Epithelial cell of esophagus (primary cell): ENCODE results near the gene ANAPC5.
"Not testable (repeated sequence)": the region's sequence is repeated elsewhere in the genome, so short reads cannot be mapped to it uniquely, and the experiment has no call there.

Source experiments
- DNase-seq: peaks from one replicate; pipeline ENCODE4 v3.0.0; 2010; ENCODE audit warnings: low read depth
- H3K4me3 ChIP-seq: 2 replicates; pipeline ENCODE4 v1.5.1; 2011; ENCODE audit warnings: mild to moderate bottlenecking, low read length, control low read depth
- CTCF ChIP-seq: IDR thresholded peaks from 2 replicates; pipeline ENCODE4 v1.5.1; 2011; ENCODE audit warnings: low read depth, mild to moderate bottlenecking, low read length, control low read depth, inconsistent platforms; ENCODE audit not compliant: insufficient read depth; ENCODE audit errors: missing control alignments

ANAPC5 gene

GRCh38 chr12:121328620-121329019, 23.6 kb downstream of the ANAPC5 start:
- no peak overlapping the region for H3K4me3 ChIP-seq
- DNase-seq, result no peak
- no peak for TF ChIP-seq CTCF

- no peak for TF ChIP-seq CTCF
- no peak for DNase-seq
- H3K4me3 ChIP-seq, result no peak overlapping the region
These were observed 25.1 kb downstream of the ANAPC5 start for GRCh38 chr12:121326996-121327674.

GRCh38 chr12:121325922-121326396, 26.3 kb downstream of the ANAPC5 start:
- no peak overlapping the region for H3K4me3 ChIP-seq
- TF ChIP-seq CTCF, result no peak
- no peak for DNase-seq

- H3K4me3 ChIP-seq, result no peak overlapping the region
- no peak for TF ChIP-seq CTCF
- no peak for DNase-seq
These were observed 28.3 kb downstream of the ANAPC5 start for GRCh38 chr12:121323908-121324307.

- DNase-seq, result no peak
- H3K4me3 ChIP-seq, result no peak overlapping the region
- no peak for TF ChIP-seq CTCF
These were observed 34.1 kb downstream of the ANAPC5 start for GRCh38 chr12:121318121-121318520.

GRCh38 chr12:121314431-121314830, 37.8 kb downstream of the ANAPC5 start:
- DNase-seq, result no peak
- H3K4me3 ChIP-seq, result no peak overlapping the region
- no peak for TF ChIP-seq CTCF

- DNase-seq, H3K4me3 ChIP-seq: not testable (repeated sequence)
These were observed 42.0 kb downstream of the ANAPC5 start for GRCh38 chr12:121310231-121310630.

GRCh38 chr12:121307397-121307796, 44.8 kb downstream of the ANAPC5 start:
- not testable (repeated sequence) for DNase-seq, H3K4me3 ChIP-seq
